ENCODE results near the gene MATN1.

- TF ChIP-seq POLR2AphosphoS5 (IDR thresholded peaks at IDR 0.05) = no peak
- no peak for TF ChIP-seq CTCF (IDR thresholded peaks at IDR 0.05)
These were observed 27.4 kb upstream of the MATN1 start for GRCh38 chr1:30750731-30751291.

All from upper lobe of left lung (tissue), 4 donors.